HG02678 (cell line): Measurements from ENCODE around the gene POLE3.
"Not testable (repeated sequence)": the region's sequence is repeated elsewhere in the genome, so short reads cannot be mapped to it uniquely, and the experiment has no call there.

ENCODE experiments used
- ATAC-seq: cut with Tn5 transposase; IDR thresholded peaks from one replicate; pipeline ENCODE4 v1.9.1; 2021; ENCODE audit warnings: mild to moderate bottlenecking, moderate library complexity; ENCODE audit not compliant: unreplicated experiment

POLE3 gene

GRCh38 chr9:113379094-113379828 lies 31.2 kb downstream of the POLE3 start:
- ATAC-seq: not testable (repeated sequence)

- peak; percentile 79 for ATAC-seq
Observed at GRCh38 chr9:113376634-113377567, 33.6 kb downstream of the POLE3 start, which contains the start of gene HDHD3. Gene HDHD3, minus strand, starts transcription at chr9:113376986. Its CDS starts 2,632 bp downstream, at chr9:113374354.

- no peak for ATAC-seq
Observed at GRCh38 chr9:113375057-113376023, 35.1 kb downstream of the POLE3 start.

- no peak for ATAC-seq
Observed at GRCh38 chr9:113373676-113374392, 36.6 kb downstream of the POLE3 start.

GRCh38 chr9:113373256-113373655 lies 37.2 kb downstream of the POLE3 start:
- ATAC-seq: no peak

- ATAC-seq: no peak
Observed at GRCh38 chr9:113372059-113372458, 38.4 kb downstream of the POLE3 start.

- no peak for ATAC-seq
Observed at GRCh38 chr9:113370806-113371325, 39.6 kb downstream of the POLE3 start.

GRCh38 chr9:113369855-113370140 lies 40.7 kb downstream of the POLE3 start:
- no peak for ATAC-seq

GRCh38 chr9:113368982-113369854 lies 41.3 kb downstream of the POLE3 start:
- no peak for ATAC-seq

- ATAC-seq: no peak
Observed at GRCh38 chr9:113368348-113368981, 42.0 kb downstream of the POLE3 start.

GRCh38 chr9:113365652-113366051 lies 44.8 kb downstream of the POLE3 start:
- ATAC-seq: not testable (repeated sequence)

- ATAC-seq: no peak
Observed at GRCh38 chr9:113364951-113365350, 45.5 kb downstream of the POLE3 start.

- ATAC-seq: no peak
Observed at GRCh38 chr9:113363336-113363735, 47.1 kb downstream of the POLE3 start.

GRCh38 chr9:113361304-113362018 lies 49.0 kb downstream of the POLE3 start:
- ATAC-seq: no peak

- no peak for ATAC-seq
Observed at GRCh38 chr9:113360242-113360842, 50.1 kb downstream of the POLE3 start.

GRCh38 chr9:113359385-113359784 lies 51.1 kb downstream of the POLE3 start:
- no peak for ATAC-seq
